CD14-positive monocyte (primary cell): ENCODE data around the gene ZNF689. TPM values are rescaled to one million over a fixed set of nuclear protein-coding genes. Genes with fewer than 3 reads are reported as not detected.

Experiments
- DNase-seq, 3 donors: peaks; one replicate each; pipeline ENCODE4 v3.0.0-alpha.2; 2011 to 2022
- H2AFZ ChIP-seq: 2 replicates; pipeline ENCODE4 v1.6.0; 2012; ENCODE audit warnings: mild to moderate bottlenecking, low read depth, low read length, inconsistent platforms; ENCODE audit not compliant: insufficient read depth, poor library complexity, severe bottlenecking
- H3K27ac ChIP-seq, 2 donors: 1 replicate in 1 of 2; 2 replicates in 1 of 2; pipeline ENCODE4 v1.5.1; 2012 to 2013; ENCODE audit warnings: low read length in 2 of 2, control low read depth in 1 of 2, inconsistent platforms in 1 of 2, low read depth in 1 of 2, mild to moderate bottlenecking in 1 of 2
- H3K27me3 ChIP-seq, 2 donors: one replicate each; pipeline versions ENCODE4 v1.6.0 to v1.6.1; 2011 to 2013; ENCODE audit warnings: low read length in 2 of 2; ENCODE audit not compliant: control insufficient read depth in 2 of 2, insufficient read depth in 2 of 2
- H3K36me3 ChIP-seq, 2 donors: replicated peaks in 1 of 2; 1 replicate in 1 of 2; 2 replicates in 1 of 2; pipeline versions ENCODE4 v1.5.1 to v1.6.1; 2012 to 2013; ENCODE audit warnings: low read length in 2 of 2, control low read depth in 1 of 2, inconsistent platforms in 1 of 2, mild to moderate bottlenecking in 1 of 2; ENCODE audit not compliant: insufficient read depth in 2 of 2, control insufficient read depth in 1 of 2
- H3K4me1 ChIP-seq, 2 donors: 1 replicate in 1 of 2; 2 replicates in 1 of 2; pipeline versions ENCODE4 v1.5.1 to v1.6.1; 2012 to 2013; ENCODE audit warnings: low read length in 2 of 2, control low read depth in 1 of 2, inconsistent platforms in 1 of 2, mild to moderate bottlenecking in 1 of 2, moderate library complexity in 1 of 2; ENCODE audit not compliant: insufficient read depth in 2 of 2, control insufficient read depth in 1 of 2
- H3K4me2 ChIP-seq: replicated peaks from 2 replicates; pipeline ENCODE3; 2012; ENCODE audit warnings: low read length, moderate library complexity, mild to moderate bottlenecking; ENCODE audit not compliant: poor library complexity, severe bottlenecking; ENCODE audit errors: extremely low read depth
- H3K4me3 ChIP-seq, 3 experiments: fragments of 200-600 bp in 1 of 3; sonication (generic) in 1 of 3; replicated peaks in 1 of 3; 1 replicate in 2 of 3; 2 replicates in 1 of 3; pipeline ENCODE4 v1.5.1; 2011 to 2013; ENCODE audit warnings: low read length in 3 of 3, mild to moderate bottlenecking in 3 of 3, control low read depth in 2 of 3, low read depth in 2 of 3, inconsistent platforms in 1 of 3, moderate library complexity in 1 of 3
- H3K79me2 ChIP-seq: 2 replicates; pipeline ENCODE4 v1.6.0; 2012; ENCODE audit warnings: mild to moderate bottlenecking, control low read depth, inconsistent platforms, low read length, moderate library complexity; ENCODE audit not compliant: insufficient read depth
- H3K9ac ChIP-seq: 2 replicates; pipeline ENCODE4 v1.6.0; 2017; ENCODE audit warnings: low read length, mild to moderate bottlenecking; ENCODE audit not compliant: insufficient read depth, poor library complexity, severe bottlenecking
- H3K9me3 ChIP-seq, 2 donors: replicated peaks in 1 of 2; 1 replicate in 1 of 2; 2 replicates in 1 of 2; pipeline versions ENCODE4 v1.5.1 to v1.6.1; 2012 to 2013; ENCODE audit warnings: low read length in 2 of 2, control low read depth in 1 of 2; ENCODE audit not compliant: control insufficient read depth in 1 of 2, insufficient read depth in 1 of 2
- H4K20me1 ChIP-seq: 2 replicates; pipeline ENCODE4 v1.6.0; 2012; ENCODE audit warnings: mild to moderate bottlenecking, low read length, control low read depth, moderate library complexity; ENCODE audit not compliant: insufficient read depth
- H3K27ac Mint-ChIP-seq, 7 donors: one replicate each; pipeline ENCODE4 v1.8.0; 2020; ENCODE audit warnings: mild to moderate bottlenecking in 7 of 7, mixed read lengths in 7 of 7, moderate library complexity in 6 of 7, inconsistent platforms in 2 of 7
- H3K27me3 Mint-ChIP-seq, 3 donors: one replicate each; pipeline ENCODE4 v1.8.0; 2021 to 2022; ENCODE audit warnings: low read depth in 3 of 3, mild to moderate bottlenecking in 3 of 3, mixed read lengths in 3 of 3, moderate library complexity in 3 of 3, inconsistent platforms in 1 of 3
- H3K36me3 Mint-ChIP-seq, 2 donors: one replicate each; pipeline ENCODE4 v1.8.0; 2020; ENCODE audit warnings: mixed read lengths in 2 of 2, inconsistent platforms in 1 of 2, mild to moderate bottlenecking in 1 of 2
- H3K4me1 Mint-ChIP-seq: one replicate; pipeline ENCODE4 v1.8.0; 2020; ENCODE audit warnings: mild to moderate bottlenecking, mixed read lengths
- H3K4me3 Mint-ChIP-seq, 2 donors: one replicate each; pipeline ENCODE4 v1.8.0; 2020; ENCODE audit warnings: mild to moderate bottlenecking in 2 of 2, mixed read lengths in 2 of 2, moderate library complexity in 1 of 2
- H3K9me3 Mint-ChIP-seq, 7 donors: one replicate each; pipeline ENCODE4 v1.8.0; 2020 to 2022; ENCODE audit warnings: mixed read lengths in 7 of 7, mild to moderate bottlenecking in 6 of 7, moderate library complexity in 6 of 7, inconsistent platforms in 2 of 7
- CTCF ChIP-seq: fragments of 200-600 bp; IDR thresholded peaks from one replicate; pipeline ENCODE4 v1.8.0; 2022; ENCODE audit warnings: antibody characterized with exemption, mild to moderate bottlenecking
- WGBS: methylation state at CpG from one replicate; pipeline ENCODE4 v1.1.5; 2013; ENCODE audit warnings: missing lambda C conversion rate; ENCODE audit not compliant: insufficient coverage; 5-methylcytosine and 5-hydroxymethylcytosine counted together
- intact Hi-C, 2 donors: fragments of 100-400 bp; cut with micrococcal nuclease; formaldehyde crosslinking; loops; one replicate each; pipeline versions ENCODE4 v1.15.0 to v1.15.1; 2023
- polyA plus RNA-seq, 3 donors: library from polyadenylated mRNA; depleted of rRNA in 1 of 3; unstranded in 2 of 3; stranded (reverse) in 1 of 3; fragments of 300-500 nt in 2 of 3; fragments of >200 nt in 1 of 3; fragmentation: Illumina TruSeq in 2 of 3; gene quantifications; 1 replicate in 2 of 3; 2 replicates in 1 of 3; pipeline ENCODE4 v1.2.3, GENCODE V29; 2012 to 2021

The ZNF689 gene
- polyA plus RNA-seq, 3 donors, result 4.1 to 11.2 (median 8.0) TPM

- Mint-ChIP-seq H3K27me3 (peaks cover 3 to 6% (median 3%) of the 10 kb centered on the region in 3 donors), H3K27ac (peak overlapping the region in 1 of 7 donors; percentile 94), H3K9me3 (no peaks in the 10 kb centered on the region), H3K4me3 (peak overlapping the region in 1 of 2 donors; percentile 23), H3K4me1 (peaks cover 42% of the 10 kb centered on the region), H3K36me3 (no peaks in the 10 kb centered on the region)
- H3K9me3 ChIP-seq, result no peaks in the 10 kb centered on the region
- no peaks in the 10 kb centered on the region for H4K20me1 ChIP-seq
- H2AFZ ChIP-seq, result no peak overlapping the region
- H3K27ac ChIP-seq, result no peak overlapping the region
- peaks cover 3% of the 10 kb centered on the region for H3K79me2 ChIP-seq
- no peak overlapping the region for H3K4me2 ChIP-seq
- no peak for DNase-seq
- intact Hi-C loops, result no loop called here
- WGBS, result 94% methylated on average over 6 of the region's 8 CpGs
- H3K27me3 ChIP-seq, result no peaks in the 10 kb centered on the region
- no peak overlapping the region for H3K4me3 ChIP-seq
- peaks cover 48 to 54% of the 10 kb centered on the region in 2 donors for H3K4me1 ChIP-seq
- H3K36me3 ChIP-seq, result no peaks in the 10 kb centered on the region
- no peak for TF ChIP-seq CTCF
- H3K9ac ChIP-seq, result no peak overlapping the region
Observed at GRCh38 chr16:30565984-30566383, 44.2 kb downstream of the ZNF689 start.

GRCh38 chr16:30565526-30565925 lies 44.7 kb downstream of the ZNF689 start:
- no peaks in the 10 kb centered on the region for H3K9me3 ChIP-seq
- no peak overlapping the region for H3K9ac ChIP-seq
- H4K20me1 ChIP-seq, result no peaks in the 10 kb centered on the region
- TF ChIP-seq CTCF, result no peak
- Mint-ChIP-seq H3K4me1 (peaks cover 43% of the 10 kb centered on the region), H3K27me3 (peaks cover 3 to 6% (median 5%) of the 10 kb centered on the region in 3 donors), H3K4me3 (no peak overlapping the region), H3K27ac (peak overlapping the region in 2 of 7 donors; percentile 55 to 76), H3K36me3 (no peaks in the 10 kb centered on the region), H3K9me3 (no peaks in the 10 kb centered on the region)
- H3K4me3 ChIP-seq, result no peak overlapping the region
- no peak for DNase-seq
- intact Hi-C loops, result no loop called here
- 75% methylated on average over 3 of the region's 7 CpGs for WGBS
- no peak overlapping the region for H2AFZ ChIP-seq
- H3K27ac ChIP-seq, result no peak overlapping the region
- no peak overlapping the region for H3K4me2 ChIP-seq
- peaks cover 46 to 54% of the 10 kb centered on the region in 2 donors for H3K4me1 ChIP-seq
- no peaks in the 10 kb centered on the region for H3K36me3 ChIP-seq
- H3K79me2 ChIP-seq, result no peaks in the 10 kb centered on the region
- no peaks in the 10 kb centered on the region for H3K27me3 ChIP-seq
